NCI-H1930 (cell line): ENCODE results near the gene INAVA.
"Not testable (repeated sequence)": the region's sequence is repeated elsewhere in the genome, so short reads cannot be mapped to it uniquely, and the experiment has no call there.

Experiments
- DNase-seq, 2 experiments: peaks; one replicate each; lab custom pipeline; 2025; lab: John Stamatoyannopoulos, UW

The INAVA gene

GRCh38 chr1:200919386-200919785 lies 24.7 kb downstream of the INAVA start:
- DNase-seq, result no peak

GRCh38 chr1:200921571-200922110 lies 26.9 kb downstream of the INAVA start:
- no peak for DNase-seq

- DNase-seq, result no peak
Measured at GRCh38 chr1:200922406-200922805, 27.7 kb downstream of the INAVA start.

GRCh38 chr1:200923601-200924000 lies 28.9 kb downstream of the INAVA start:
- no peak for DNase-seq

GRCh38 chr1:200925831-200926230 lies 31.1 kb downstream of the INAVA start:
- no peak for DNase-seq

GRCh38 chr1:200929530-200930278 lies 35.0 kb downstream of the INAVA start:
- DNase-seq, result no peak

- not testable (repeated sequence) for DNase-seq
Measured at GRCh38 chr1:200930285-200930684, 35.6 kb downstream of the INAVA start.

- no peak for DNase-seq
Measured at GRCh38 chr1:200931776-200932175, 37.1 kb downstream of the INAVA start.

GRCh38 chr1:200934676-200935245 lies 40.1 kb downstream of the INAVA start:
- DNase-seq, result no peak

- not testable (repeated sequence) for DNase-seq
Measured at GRCh38 chr1:200935286-200935962, 40.7 kb downstream of the INAVA start.

GRCh38 chr1:200938955-200939354 lies 44.3 kb downstream of the INAVA start:
- no peak for DNase-seq

GRCh38 chr1:200945111-200945510 lies 50.4 kb downstream of the INAVA start:
- no peak for DNase-seq

GRCh38 chr1:200947059-200947566 lies 52.4 kb downstream of the INAVA start:
- DNase-seq, result no peak

- no peak for DNase-seq
Measured at GRCh38 chr1:200949626-200950025, 54.9 kb downstream of the INAVA start.

- no peak for DNase-seq
Measured at GRCh38 chr1:200951016-200951415, 56.3 kb downstream of the INAVA start.

GRCh38 chr1:200954434-200954833 lies 59.7 kb downstream of the INAVA start:
- DNase-seq, result no peak

- no peak for DNase-seq
Measured at GRCh38 chr1:200958597-200958996, 63.9 kb downstream of the INAVA start.

GRCh38 chr1:200959411-200959921 lies 64.8 kb downstream of the INAVA start:
- no peak for DNase-seq

GRCh38 chr1:200960236-200960947 lies 65.7 kb downstream of the INAVA start:
- no peak for DNase-seq

GRCh38 chr1:200960948-200961340 lies 66.2 kb downstream of the INAVA start:
- no peak for DNase-seq

GRCh38 chr1:200962151-200962550 lies 67.5 kb downstream of the INAVA start:
- DNase-seq, result not testable (repeated sequence)

GRCh38 chr1:200962631-200963030 lies 67.9 kb downstream of the INAVA start:
- DNase-seq, result no peak
